ENCODE measurements around the gene DDX39A.

Gene DDX39A

DNA sequence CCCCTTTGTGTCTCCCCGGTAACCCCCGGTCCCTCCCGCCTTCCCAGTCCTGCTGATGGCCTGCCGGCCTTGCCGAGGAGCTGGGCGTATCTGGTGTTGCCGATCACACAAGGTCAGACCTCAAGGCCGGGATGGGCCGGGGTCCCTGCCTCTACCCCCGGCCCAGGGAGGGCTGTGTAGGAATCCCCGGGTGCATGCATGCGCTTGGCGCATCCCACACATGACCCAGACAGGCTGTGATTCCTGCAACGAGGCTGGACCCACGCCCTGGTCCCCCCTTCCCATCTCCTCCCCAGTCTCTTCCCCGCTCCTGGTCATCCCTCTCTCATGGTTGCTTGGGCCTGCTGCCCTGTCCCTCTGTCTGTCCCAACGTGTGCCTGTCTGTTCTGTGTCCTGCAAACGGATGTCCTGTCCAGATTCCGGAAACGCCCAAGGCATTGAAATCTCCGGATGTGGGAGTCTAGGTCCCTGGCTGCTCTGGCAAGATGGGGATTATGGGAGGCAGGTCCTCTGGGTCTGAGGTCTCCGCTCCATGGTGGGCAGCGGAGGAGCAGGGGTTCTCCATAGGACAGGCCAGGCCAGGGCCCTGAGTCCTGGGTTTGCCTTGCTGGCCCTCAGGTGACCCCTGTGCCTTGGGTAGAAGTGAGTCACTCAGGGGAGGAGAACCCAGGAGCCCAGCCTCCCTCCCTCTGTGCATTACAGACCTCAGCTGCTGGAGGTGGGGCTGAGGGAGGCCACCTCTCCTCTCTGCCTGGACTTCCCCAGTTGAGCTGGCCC, 15.6 kb upstream of the DDX39A start:
- in situ Hi-C loops (cut with HindIII; ENCODE audit: low sequenced_read_pairs) = no loop called here

DNA sequence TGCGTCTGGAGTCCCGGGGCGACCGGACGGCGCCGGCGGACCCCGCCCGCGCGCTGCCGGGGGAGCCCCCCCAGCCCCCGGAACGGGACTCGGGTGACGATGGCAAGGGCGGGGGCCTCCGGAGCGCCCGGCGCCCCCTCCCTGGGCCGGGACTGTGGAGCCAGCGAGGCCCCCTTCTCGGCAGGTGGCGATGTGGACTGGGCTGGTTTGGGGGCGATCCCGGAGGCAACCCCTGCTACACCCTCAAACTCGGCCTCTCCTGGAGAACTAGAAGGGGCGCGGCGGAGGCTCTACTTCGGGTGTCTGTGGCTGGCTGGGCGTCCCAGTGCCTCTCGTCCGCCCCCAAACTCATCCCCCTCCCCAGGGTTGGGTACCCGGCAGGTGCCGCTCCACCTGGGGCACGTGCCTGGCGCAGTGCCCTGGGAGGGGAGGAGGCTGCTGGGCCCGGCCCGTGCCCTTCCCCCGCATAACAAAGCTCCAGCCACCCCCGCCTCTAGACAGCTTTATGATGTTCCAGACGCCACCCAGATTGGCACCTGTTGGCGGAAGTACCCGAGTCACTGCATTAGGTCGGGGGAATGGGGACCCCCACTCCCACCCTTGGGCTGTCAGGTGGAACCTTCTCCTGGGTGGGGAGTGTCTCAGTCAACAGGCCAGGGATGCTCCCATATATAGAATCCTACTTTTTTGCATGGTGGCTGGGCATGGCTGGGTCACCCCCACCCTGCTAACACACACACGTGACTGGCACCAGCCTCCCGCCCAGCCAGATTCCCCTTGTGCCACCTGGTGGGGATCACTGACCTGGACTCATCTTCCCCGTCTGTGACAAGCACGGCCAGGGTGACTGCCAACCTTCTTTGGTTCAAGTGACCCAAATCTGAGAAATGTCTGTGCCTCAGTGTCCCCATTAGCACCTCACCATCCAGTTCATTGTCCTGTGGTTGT, 14.7 kb upstream of the DDX39A start:
- in situ Hi-C loops (cut with HindIII; ENCODE audit: low sequenced_read_pairs) = no loop called here

DNA sequence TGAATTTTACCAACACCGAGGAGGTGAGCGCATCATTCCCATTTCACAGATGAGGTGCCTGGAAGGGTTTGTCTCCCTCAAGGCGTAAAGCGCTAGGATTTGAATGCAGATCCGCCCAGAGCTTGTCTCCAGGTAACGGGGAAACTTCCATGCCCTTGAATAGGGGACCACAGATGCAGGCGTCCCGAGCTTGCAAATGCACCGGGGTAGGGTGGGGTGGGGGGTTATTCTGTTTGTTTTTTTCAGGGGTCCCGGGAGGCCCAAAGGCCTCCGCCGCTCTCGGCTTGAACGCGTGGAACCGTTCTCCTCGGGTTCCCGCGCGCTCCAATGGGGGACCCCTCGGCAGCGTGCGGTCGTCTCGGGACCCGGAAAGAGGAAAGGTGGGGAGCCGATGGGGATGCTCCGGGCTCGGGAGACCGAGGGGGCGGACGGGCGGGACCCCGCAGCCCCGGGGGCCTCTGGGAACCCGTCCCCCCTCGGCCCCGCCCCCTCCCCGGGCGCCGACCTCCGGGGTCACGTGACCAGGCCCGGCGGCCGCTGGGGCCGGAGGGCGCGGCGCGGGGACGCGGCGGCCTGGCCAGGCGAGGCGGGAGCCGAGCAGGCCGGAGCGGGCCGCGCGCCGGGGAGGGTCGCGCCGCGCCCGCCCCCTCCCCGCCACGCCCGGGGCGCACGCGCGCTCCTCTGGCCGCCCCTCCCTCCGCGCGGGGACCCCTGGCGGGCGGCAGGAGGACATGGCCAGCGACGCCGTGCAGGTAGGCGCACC, 13.8 kb upstream of the DDX39A start, which contains the start of gene PKN1:
TSS of gene PKN1 (plus strand) at position 516 of the 763 bp plus-strand sequence. CDS start at position 732, 216 bp downstream.
- in situ Hi-C loops (cut with HindIII; ENCODE audit: low sequenced_read_pairs) = no loop called here

DNA sequence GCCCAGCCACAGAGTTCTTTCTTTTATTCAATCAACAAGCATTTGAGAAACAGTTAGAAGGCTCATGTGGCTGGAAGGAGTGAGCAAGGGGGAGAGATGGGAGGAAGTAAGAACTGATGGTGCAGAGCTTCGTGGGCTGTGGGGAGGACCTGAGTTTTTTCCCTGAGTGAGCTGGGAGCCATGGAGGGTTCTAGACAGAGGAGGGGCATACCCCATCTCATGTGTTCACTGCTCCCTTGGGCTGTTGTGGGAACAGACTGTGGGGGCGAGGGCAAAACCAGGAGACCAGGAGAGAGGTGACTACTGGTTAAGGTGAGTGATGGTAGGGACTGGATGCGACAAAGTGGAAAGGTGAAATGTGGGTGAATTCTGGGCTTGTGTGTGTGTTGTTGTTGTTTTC, 11.6 kb upstream of the DDX39A start:
- in situ Hi-C loops (cut with HindIII; ENCODE audit: low sequenced_read_pairs) = no loop called here

DNA sequence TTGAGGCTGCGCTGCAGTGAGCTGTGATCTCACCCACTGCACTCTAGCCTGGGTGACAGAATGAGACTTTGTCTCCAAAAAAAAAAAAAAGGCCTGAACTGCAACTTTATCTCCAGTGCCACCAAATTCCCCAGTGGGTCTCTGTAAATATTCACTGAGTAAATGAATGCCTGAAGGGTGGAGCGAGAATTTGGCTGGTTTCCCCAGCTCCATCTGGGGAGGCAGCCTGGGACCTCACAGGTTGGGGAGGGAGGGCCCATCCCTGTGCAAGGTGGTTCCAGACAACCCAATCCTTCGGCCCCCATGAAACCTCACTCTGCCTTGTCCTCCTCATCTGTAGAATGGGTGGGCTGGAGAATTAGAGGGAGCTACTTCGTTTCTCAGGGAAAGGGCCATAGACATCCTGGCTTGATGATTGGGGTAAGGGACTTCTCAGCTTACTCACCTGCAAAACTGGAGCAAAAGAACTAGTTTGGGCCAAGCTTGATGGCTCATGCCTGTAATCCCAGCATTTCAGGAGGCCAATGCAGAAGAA, 9.8 kb upstream of the DDX39A start:
- in situ Hi-C loops (cut with HindIII; ENCODE audit: low sequenced_read_pairs) = no loop called here

DNA sequence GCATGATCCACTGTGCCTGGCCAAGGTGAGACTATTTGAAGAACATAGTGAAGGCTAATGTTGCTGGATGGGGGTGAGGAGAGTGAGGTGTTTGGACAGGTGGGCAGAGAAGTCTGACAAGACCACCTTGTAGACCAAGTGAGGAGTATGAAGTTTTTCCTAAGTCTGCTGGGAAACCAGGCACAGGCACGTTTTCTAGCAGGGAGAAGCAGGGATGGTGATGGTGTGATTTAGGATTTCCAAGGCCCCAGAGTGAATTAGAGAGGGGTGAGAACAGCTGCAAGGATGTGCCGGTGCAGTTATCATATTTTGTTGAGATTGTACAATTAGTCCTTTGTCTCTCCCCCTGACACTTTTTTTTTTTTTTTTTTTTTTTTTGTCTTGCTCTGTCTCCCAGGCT, 8.3 kb upstream of the DDX39A start:
- in situ Hi-C loops (cut with HindIII; ENCODE audit: low sequenced_read_pairs) = no loop called here

DNA sequence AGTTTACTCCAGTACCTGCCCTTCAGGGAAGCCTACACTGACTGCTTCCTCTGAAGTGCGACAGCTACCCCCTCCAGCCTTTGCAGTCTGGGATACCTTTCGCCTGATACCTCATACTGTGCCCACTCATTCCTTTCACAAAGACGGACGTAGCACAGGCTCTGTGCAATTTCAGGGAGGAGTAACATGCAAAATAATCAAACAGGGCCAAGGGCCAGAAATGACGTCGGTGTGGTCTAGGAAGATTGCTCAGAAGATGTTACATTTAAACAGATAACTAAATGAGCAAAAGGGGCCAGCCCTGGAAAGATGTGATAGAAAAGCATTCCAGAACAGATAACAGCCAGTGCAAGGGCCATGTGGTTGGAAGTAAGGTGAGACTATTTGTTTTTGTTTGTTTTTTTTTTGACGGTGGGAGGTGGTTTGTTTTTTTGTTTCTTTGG, 6.6 kb upstream of the DDX39A start:
- in situ Hi-C loops (cut with HindIII; ENCODE audit: low sequenced_read_pairs) = no loop called here

DNA sequence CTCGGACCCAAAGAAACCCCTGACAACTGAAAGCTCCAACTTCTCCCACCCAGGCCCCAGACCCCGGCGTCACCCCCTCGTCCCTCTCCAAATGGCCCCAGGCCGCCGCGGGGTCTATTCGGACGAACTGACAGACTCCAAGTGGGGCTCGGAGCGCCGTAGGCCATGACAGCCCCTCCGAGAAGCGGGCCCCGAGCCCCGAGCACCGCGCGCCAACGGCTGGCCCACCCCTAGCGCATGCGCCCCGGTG, 360 bp downstream of the DDX39A start:
- in situ Hi-C loops (cut with HindIII; ENCODE audit: low sequenced_read_pairs) = no loop called here

DNA sequence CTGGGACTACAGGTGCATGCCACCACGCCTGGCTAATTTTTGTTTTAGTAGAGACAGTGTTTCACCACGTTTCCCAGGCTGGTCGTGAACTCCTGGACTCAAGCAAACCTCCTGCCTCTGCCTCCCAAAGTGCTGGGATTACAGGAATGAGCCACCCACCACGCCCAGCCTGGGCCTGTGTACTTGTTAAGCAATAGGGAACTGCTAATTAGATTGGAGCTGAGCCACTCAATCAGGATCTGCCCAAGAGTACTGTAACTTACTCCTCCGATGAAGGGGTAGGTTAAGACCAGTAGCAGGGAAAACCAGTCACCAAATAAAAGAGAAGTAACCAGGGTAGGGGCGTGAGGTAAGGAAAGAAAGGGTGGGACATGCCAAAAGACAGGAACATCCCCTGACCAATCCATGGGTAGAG, 2.3 kb downstream of the DDX39A start:
- in situ Hi-C loops (cut with HindIII; ENCODE audit: low sequenced_read_pairs) = no loop called here

DNA sequence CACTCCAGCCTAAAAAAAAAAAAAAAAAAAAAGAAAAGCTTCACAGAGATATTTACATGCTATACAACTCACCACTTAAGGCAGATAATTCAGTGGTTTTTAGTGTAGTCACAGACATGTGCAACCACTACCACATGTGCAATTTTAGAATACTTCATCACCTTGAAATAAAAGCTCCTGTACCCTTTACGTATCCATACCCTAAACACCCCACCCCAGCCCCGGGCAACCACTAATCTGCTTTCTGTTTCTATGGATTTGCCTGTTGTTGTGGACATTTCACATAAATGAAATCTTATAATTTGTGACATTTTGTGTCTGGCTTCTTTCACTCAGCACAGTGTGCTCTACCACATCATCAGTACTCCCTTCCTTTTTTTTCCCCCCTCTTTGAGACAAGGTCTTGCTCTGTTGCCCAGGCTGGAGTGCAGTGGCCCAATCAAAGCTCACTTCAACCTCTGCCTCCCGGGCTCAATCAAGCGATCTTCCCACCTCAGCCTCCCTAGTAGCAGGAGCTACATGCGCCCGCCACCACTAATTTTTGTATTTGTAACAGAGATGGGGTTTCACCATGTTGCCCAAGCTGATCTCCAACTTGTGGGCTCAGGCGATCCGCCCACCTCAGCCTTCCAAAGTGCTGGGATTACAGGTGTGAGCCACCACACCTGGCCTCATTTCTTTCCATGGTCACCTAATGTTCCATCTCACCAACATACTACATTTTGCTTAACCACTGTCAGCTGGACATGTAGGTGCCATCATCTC, 4.0 kb downstream of the DDX39A start:
- in situ Hi-C loops (cut with HindIII; ENCODE audit: low sequenced_read_pairs) = no loop called here

DNA sequence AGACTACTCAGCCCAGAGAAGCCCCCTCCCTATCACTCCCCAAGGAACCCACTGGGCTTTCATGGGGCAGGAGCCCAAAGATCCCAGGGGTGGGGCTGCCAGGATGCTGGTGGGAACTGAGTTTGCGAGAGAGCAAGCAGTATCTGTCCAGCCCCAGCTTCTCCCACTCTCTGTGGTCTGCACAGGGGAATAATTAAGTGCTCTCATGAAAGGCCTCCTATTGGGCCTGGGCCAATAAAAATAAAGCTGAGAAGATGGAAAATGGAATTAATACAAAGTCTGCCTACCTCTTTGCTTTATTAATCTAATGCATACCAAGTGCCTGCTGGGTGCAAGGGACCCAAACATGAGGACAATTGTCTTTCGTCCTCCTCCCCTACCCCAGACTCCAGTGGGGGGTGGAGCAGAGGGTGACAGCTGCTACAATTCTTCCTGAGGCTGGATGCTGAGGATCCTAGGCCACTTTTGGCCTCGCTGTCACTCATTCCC, 5.4 kb downstream of the DDX39A start:
- in situ Hi-C loops (cut with HindIII; ENCODE audit: low sequenced_read_pairs) = no loop called here

DNA sequence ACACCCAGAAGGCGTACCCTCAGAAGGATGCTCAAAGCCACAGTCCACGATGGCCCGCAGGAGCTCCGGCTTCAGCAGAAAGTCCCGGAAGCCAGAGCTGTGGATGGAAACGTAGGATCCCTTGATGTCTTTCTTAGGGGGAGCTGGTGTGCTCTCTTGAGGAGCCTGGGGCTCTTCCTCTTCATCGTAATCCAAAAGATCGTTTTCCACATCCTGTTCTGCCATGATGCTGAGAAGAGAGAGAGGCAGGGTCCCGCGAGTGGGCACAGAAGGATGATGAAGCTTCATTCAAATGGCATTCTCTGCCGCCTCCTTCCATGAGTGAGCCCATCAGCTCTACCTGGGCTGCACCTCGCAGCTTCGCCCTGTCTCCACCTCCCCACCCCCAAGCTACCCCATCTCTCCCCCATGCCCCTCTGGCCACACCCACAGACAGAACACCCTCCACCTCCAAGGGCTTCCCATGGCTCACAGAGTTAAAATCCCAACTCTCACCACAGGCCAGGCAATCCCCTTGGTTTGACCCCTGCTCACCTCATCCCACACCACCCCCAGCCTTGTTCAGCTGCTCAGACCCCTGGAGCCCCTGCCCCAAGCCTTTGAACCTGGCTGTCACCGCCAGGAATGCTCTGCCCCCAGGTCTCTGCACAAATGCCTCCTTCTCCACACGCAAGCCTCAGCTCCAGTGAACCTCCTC, 6.0 kb downstream of the DDX39A start:
- in situ Hi-C loops (cut with HindIII; ENCODE audit: low sequenced_read_pairs) = no loop called here

DNA sequence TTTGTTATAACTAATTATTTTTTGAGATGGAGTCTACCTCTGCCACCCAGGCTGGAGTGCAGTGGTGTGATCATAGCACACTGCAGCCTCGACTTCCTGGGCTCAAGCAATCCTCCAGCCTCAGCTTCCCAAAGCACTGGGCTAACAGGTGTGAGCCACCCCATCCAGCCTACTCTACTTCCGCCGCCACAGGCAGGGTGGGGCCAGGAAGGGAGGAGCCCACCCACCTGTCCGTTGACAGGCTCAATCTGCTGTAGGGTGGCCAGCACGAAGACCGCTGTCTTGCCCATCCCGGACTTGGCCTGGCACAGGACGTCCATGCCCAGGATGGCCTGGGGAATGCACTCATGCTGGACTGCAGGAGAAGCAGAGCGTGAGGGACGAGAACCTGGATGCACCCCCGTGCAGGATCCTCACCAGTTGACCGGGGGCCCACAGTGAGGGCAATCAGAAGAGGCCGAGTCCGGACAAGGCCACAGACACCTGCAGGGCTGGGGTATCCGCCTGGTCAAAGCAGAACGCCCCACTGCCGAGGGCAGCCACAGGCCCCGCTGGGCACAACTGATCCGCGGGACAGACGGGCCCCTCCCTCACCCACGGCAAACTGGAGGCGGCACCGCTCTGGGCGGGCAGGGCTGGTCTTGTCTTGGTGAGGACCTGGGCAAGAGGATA, 6.7 kb downstream of the DDX39A start:
- in situ Hi-C loops (cut with HindIII; ENCODE audit: low sequenced_read_pairs) = no loop called here

DNA sequence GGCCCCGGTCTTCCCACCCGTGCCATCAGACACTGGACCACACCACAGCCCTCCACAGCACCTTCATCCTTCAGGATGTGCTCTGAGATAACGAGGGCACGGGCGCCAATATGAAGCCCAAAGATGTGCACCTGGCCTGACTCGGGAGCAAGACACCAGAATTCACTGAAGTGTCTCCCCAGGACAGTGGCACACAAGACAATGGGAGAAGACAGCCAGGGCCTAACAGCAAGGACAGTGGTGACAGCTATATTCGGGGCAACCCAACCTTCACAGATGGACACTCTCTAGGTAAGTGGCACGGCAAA, 7.2 kb downstream of the DDX39A start:
- in situ Hi-C loops (cut with HindIII; ENCODE audit: low sequenced_read_pairs) = no loop called here

DNA sequence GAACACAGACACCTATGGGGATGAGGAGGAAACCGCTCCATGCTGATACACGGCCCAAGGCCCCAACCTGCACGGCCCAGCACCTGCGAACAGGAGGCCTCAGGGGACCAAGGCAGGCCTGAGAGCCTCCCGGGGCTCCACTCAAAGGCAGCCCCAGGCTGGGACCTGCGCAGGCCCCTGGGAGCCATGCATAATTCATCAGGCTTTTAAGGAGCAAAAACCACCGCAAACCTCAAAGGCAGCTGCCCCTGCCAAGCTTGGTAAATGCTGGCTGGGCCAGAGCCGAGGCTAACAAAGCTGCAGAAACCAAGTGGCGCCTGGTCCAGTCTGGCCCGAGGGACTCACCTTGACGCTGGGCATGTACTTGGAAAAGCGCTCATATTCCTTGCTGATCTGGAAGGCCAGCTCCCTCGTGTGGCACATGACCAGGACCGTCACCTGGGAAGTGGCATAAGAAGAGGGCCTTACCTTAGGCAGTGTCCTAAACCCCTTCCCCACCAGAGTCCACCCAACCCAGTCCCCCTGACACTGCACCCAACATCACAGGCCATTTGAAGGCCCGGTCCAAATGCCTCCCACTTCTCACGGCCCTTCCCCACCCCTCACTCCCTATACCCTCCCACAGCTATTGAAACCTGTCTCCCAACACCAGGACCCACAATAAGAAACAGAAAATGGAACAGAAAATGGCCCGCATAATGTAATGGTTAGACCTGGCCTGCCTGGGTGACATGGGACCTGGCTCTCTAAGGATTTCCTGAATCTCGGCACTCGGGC, 7.8 kb downstream of the DDX39A start:
- in situ Hi-C loops (cut with HindIII; ENCODE audit: low sequenced_read_pairs) = no loop called here

DNA sequence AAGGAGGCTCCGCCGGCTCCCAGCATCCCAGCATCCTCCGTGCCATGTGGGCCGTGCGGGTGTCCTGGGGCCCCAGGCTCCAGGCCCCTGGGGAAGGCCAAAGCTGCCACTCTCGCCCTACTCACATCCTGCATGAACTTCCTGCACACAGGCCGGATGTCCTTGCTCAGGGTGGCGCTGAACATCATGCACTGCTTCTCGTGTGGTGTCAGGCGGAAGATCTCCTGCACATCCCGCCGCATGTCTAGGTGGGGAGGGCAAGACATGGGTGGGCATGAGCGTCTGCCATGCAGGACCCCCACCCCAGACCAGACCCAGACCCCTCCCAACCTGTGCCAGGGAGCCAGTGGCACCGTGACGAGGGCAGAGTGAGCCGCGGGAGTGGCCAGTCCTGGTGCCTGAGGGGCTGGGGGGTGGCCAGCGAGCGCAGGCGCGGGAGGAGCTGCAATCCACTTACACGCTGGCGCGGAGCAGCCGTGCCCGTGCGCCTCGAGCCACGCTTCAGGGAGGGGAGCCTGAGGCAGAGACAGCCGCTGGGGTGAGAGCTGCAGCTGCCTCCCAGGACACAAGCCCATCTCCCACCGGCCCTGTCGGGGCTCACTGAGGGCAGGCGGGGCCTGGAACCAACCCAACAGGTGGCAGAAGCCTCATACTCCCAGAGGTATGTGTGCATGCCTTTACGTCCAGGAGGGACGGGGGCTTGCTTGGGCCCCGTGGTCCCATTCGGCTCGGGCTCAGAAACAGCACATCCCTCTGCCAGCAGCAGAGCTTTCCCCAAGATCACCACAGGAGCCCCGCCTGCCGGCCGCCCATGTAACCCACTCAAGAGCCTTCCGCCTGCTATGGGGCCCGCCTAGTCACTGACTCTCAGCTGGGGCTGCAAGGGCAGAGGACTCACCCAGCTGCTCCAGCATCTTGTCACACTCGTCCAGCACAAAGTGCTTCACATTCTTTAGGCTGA, 8.8 kb downstream of the DDX39A start:
- in situ Hi-C loops (cut with HindIII; ENCODE audit: low sequenced_read_pairs) = no loop called here

Data from DLD1 (cell line).